T-helper 17 cell (primary cell): Measurements from ENCODE around the gene ZNF335. TPM values are rescaled to one million over a fixed set of nuclear protein-coding genes. Genes with fewer than 3 reads are reported as not detected.

Source experiments
- ATAC-seq: fragments of 150-1000 bp; cut with Tn5 transposase; 2 replicates; pipeline ENCODE4 v1.10.0; 2021; ENCODE audit warnings: mild to moderate bottlenecking, moderate library complexity
- DNase-seq, 3 donors: peaks; one replicate each; pipeline versions ENCODE4 v3.0.0 to v3.0.0-alpha.2; 2020 to 2021
- H3K9me3 ChIP-seq: one replicate; pipeline ENCODE4 v1.7.0; 2013; ENCODE audit warnings: low read length, mild to moderate bottlenecking; ENCODE audit not compliant: control insufficient read depth, poor library complexity, severe bottlenecking
- H3K27ac Mint-ChIP-seq: one replicate; pipeline ENCODE4 v1.8.0; 2022; ENCODE audit warnings: mild to moderate bottlenecking, moderate library complexity, mixed read lengths
- H3K27me3 Mint-ChIP-seq: one replicate; pipeline ENCODE4 v1.8.0; 2022; ENCODE audit warnings: mixed read lengths
- H3K36me3 Mint-ChIP-seq: one replicate; pipeline ENCODE4 v1.8.0; 2022; ENCODE audit warnings: low read depth, mixed read lengths
- H3K4me1 Mint-ChIP-seq: one replicate; pipeline ENCODE4 v1.8.0; 2022; ENCODE audit warnings: mild to moderate bottlenecking, mixed read lengths
- H3K4me3 Mint-ChIP-seq: one replicate; pipeline ENCODE4 v1.8.0; 2022; ENCODE audit warnings: mild to moderate bottlenecking, moderate library complexity, mixed read lengths
- total RNA-seq, 4 donors: library from RNA in 2 of 4; stranded (reverse) in 2 of 4; gene quantifications; one replicate each; pipeline ENCODE4 v1.2.3 and lab custom pipeline; 2022 to 2026

The ZNF335 gene
- total RNA-seq, 2 donors from 2014 or later, result 95.1 to 129 TPM

DNA sequence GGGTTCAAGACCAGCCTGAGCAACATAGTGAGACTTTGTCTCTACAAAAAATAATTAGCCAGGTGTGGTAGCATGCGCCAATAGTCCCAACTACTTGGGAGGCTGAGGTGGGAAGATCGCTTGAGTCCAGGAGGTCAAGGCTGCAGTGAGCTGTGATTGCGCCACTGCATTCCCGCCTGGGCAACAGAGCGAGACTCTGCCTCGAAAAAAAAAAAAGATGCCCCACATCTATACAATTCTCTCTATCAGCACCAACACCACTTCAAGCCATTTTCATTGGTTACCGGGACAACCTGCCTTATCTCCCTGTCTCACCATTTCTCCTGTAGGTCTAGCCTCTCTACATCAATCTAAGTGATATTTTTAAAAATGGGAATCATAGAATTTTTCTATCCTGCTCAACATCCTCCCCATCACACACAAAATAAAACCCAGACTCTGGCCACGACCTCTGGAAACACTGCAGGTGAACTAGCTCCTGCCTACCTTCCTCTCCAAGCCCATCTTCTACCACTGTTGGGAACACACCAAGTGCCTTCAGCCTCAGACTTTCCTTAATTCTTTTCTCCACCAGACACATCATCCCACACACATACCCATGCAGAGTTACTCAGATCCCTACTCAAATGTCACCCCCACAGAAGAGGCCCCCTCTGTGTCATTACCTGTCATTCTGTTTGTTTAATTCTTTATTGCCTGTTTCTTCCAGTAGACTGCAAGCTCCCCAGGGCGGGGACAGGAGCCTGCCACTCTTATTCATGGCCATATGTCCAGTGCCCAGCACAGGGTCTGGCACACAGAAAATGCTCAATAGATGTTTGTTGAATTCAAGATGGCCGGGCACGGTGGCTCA is 50.4 kb downstream of the ZNF335 start:
- ATAC-seq (no peak), DNase-seq (no peak)
- Mint-ChIP-seq H3K36me3 (peaks cover 5% of the 10 kb centered on the region), H3K4me3 (no peak overlapping the region), H3K27ac (peak overlapping the region; percentile 66), H3K4me1 (peaks cover 11% of the 10 kb centered on the region), H3K27me3 (peaks cover 29% of the 10 kb centered on the region)
- no peaks in the 10 kb centered on the region for H3K9me3 ChIP-seq

DNA sequence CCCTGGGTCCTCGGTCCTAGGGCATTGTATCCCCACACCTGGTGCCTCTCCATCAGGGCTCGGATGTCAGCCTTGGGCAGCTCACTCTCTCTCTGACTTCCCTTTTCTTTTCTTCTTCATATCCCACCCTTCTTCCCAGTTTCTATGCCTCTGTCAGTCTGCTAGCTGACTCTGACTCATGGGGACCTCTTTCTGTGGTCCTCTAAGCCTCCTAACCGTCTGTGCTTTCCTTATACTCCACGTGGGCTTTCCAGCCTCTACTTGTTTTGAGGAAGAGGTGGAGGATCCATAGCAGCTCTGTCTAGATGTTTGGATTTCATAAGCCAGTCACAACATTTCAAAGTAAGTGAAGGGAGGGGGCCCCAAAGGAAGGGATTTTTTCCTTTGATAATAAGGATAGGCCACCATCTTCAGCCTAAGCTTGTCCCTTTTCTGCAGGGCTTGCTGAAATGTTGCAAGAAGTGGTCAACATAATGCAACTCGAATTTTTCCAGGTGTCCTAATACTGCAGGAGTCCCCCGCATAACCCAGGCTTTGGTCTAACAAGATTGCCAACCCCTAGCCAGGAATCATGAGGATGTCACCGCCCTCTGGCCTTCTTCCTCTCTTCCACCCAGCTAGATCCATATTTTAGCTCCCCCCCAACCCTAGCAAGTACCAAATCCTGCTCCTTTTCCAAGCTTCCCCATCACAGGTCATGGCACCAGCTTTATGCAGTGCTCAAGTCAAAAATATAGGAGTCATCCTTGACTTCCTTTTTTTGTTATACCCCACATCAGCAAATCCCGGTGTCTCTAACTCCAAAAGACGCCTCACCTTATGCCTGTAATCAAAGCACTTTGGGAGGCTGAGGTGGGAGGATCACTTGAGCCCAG is 51.3 kb downstream of the ZNF335 start:
- no peak overlapping the region for H3K27ac Mint-ChIP-seq
- ATAC-seq (no peak), DNase-seq (no peak)
- no peak overlapping the region for H3K4me3 Mint-ChIP-seq
- peaks cover 5% of the 10 kb centered on the region for H3K36me3 Mint-ChIP-seq
- peaks cover 11% of the 10 kb centered on the region for H3K4me1 Mint-ChIP-seq
- no peaks in the 10 kb centered on the region for H3K9me3 ChIP-seq
- H3K27me3 Mint-ChIP-seq, result peaks cover 38% of the 10 kb centered on the region

DNA sequence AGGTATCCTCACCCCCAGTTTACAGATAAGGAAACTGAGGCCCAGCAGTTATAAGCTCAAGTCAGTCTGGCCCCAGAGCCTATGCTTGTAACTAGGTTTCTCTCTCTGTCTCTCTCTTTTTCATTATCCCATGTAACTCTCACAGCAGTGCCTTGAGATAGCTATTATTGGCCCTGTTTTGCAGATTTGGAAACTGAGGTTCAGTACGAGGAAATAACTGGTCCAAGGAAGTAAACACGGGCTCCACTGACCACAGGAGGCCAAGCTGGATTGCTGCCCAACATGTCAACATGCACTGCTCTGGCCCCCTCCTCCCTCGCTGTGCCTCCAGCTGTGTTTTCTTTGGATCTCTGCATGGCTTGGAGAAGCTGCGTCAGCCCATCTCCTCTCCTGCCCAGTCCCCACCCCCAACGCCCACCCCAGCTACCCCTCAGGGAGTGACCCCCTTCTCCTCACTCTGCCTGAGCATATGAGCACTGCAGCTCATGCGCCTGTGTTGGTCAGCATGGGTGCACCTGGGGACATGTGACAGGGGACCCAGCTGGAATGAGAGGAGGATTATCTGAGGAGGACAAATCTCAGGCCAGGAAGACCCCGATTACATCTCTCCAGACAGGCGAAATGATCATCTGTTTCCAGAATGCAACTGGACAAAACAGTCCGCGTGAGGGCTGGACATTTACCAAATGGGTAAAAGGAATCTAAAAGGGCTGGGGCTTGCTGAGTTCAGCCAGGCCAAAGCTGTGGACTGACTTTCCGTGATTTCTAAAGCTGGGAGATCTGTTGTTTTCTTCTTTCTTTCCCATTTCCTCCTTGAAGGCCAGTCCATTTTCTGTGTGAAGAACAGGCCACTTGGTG is 52.2 kb downstream of the ZNF335 start:
- peaks cover 5% of the 10 kb centered on the region for H3K36me3 Mint-ChIP-seq
- peaks cover 11% of the 10 kb centered on the region for H3K4me1 Mint-ChIP-seq
- H3K9me3 ChIP-seq, result no peaks in the 10 kb centered on the region
- H3K27me3 Mint-ChIP-seq, result peaks cover 38% of the 10 kb centered on the region
- no peak for DNase-seq
- no peak overlapping the region for H3K4me3 Mint-ChIP-seq
- no peak for ATAC-seq
- H3K27ac Mint-ChIP-seq, result no peak overlapping the region

- DNase-seq, result no peak
- Mint-ChIP-seq H3K4me3 (no peak overlapping the region), H3K27ac (no peak overlapping the region), H3K4me1 (peaks cover 5% of the 10 kb centered on the region), H3K36me3 (peaks cover 5% of the 10 kb centered on the region), H3K27me3 (peaks cover 47% of the 10 kb centered on the region)
- ATAC-seq, result no peak
- H3K9me3 ChIP-seq, result no peaks in the 10 kb centered on the region
These were observed 53.0 kb downstream of the ZNF335 start for GRCh38 chr20:45918779-45919537.

DNA sequence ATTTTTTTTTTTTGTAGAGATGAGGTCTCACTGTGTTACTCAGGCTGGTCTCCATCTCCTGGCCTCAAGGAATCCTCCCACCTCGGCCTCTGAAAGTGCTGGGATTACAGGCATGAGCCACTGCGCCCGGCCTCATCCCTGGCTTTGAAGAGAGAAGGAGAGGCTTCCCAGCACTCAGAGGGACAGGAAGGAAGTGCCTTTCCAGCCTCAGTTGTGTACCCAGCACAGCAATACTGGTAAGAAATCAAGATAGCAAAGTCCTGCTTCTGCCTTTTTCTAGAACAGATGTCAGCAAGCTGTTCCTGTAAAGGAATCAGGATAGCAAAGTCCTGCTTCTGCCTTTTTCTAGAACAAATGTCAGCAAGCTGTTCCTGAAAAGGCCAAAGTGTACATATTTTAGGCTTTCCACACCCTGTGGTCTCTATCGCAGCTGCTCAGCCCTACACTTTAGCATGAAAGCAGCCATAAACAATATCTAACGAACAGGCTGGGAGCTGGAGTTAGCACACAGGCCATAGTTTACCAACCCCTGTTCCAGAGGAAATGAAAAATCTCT is 53.7 kb downstream of the ZNF335 start:
- ATAC-seq (no peak), DNase-seq (no peak)
- H3K27ac Mint-ChIP-seq, result no peak overlapping the region
- H3K36me3 Mint-ChIP-seq, result peaks cover 5% of the 10 kb centered on the region
- no peaks in the 10 kb centered on the region for H3K9me3 ChIP-seq
- H3K4me1 Mint-ChIP-seq, result peaks cover 5% of the 10 kb centered on the region
- H3K27me3 Mint-ChIP-seq, result peaks cover 47% of the 10 kb centered on the region
- no peak overlapping the region for H3K4me3 Mint-ChIP-seq

- peaks cover 5% of the 10 kb centered on the region for H3K36me3 Mint-ChIP-seq
- H3K27me3 Mint-ChIP-seq, result peaks cover 47% of the 10 kb centered on the region
- no peak overlapping the region for H3K4me3 Mint-ChIP-seq
- DNase-seq (no peak), ATAC-seq (no peak)
- no peaks in the 10 kb centered on the region for H3K9me3 ChIP-seq
- peaks cover 5% of the 10 kb centered on the region for H3K4me1 Mint-ChIP-seq
- H3K27ac Mint-ChIP-seq, result no peak overlapping the region
These were observed 54.2 kb downstream of the ZNF335 start for GRCh38 chr20:45917790-45918141.

DNA sequence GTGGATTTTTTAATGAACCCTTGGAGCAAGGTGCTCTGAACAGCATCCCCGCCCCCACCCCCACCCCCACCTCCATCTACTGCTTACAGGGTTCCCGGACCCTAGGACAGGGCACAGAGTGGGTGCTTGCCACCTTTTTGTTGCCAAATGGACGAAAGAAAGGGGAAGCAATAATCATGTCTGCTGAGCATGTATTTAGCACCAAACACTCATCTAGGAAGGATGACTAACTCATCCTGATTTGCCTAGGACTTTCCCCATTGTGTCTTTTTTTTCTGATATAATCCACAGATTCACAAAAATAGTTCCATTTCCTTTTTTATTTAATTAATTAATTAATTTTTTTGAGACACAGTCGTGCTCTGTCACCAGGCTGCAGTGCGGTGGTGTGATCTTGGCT is 58.9 kb downstream of the ZNF335 start:
- Mint-ChIP-seq H3K27me3 (peaks cover 22% of the 10 kb centered on the region), H3K27ac (no peak overlapping the region), H3K4me3 (peak overlapping the region; percentile 45), H3K4me1 (peaks cover 10% of the 10 kb centered on the region), H3K36me3 (no peaks in the 10 kb centered on the region)
- ATAC-seq, result no peak
- no peaks in the 10 kb centered on the region for H3K9me3 ChIP-seq
- no peak for DNase-seq

- Mint-ChIP-seq H3K4me3 (no peak overlapping the region), H3K36me3 (no peaks in the 10 kb centered on the region), H3K4me1 (peaks cover 10% of the 10 kb centered on the region), H3K27me3 (peaks cover 18% of the 10 kb centered on the region), H3K27ac (no peak overlapping the region)
- DNase-seq, result no peak
- no peak for ATAC-seq
- H3K9me3 ChIP-seq, result no peaks in the 10 kb centered on the region
These were observed 59.7 kb downstream of the ZNF335 start for GRCh38 chr20:45912344-45912682.

- peak within 1 kb of the TSS; percentile 86 for H3K4me3 Mint-ChIP-seq
- peak; percentile 32 for ATAC-seq
These were observed 60.3 kb downstream of the ZNF335 start, which contains the start of gene PLTP for GRCh38 chr20:45911486-45912343. Gene PLTP (minus strand): TSS chr20:45912155. CDS start chr20:45911452, 703 bp downstream.

GRCh38 chr20:45910670-45911485 is 61.1 kb downstream of the ZNF335 start:
- peak overlapping the region; percentile 86 for H3K4me3 Mint-ChIP-seq
- peak overlapping the region; percentile 1 for H3K27ac Mint-ChIP-seq
- no peaks in the 10 kb centered on the region for H3K9me3 ChIP-seq
- ATAC-seq, result peak; percentile 91
- H3K4me1 Mint-ChIP-seq, result peaks cover 10% of the 10 kb centered on the region
- H3K36me3 Mint-ChIP-seq, result no peaks in the 10 kb centered on the region
- DNase-seq, result peak; percentile 71 to 82 (median 72)
- peaks cover 10% of the 10 kb centered on the region for H3K27me3 Mint-ChIP-seq

More at GRCh38 chr20:45911486-45912343, 60.3 kb downstream of the ZNF335 start, which contains the start of gene PLTP:
- Mint-ChIP-seq H3K36me3 (no peaks in the 10 kb centered on the region), H3K27me3 (peaks cover 18% of the 10 kb centered on the region), H3K27ac (peak within 1 kb of the TSS; percentile 1), H3K4me1 (peaks cover 10% of the 10 kb centered on the region)
- no peaks in the 10 kb centered on the region for H3K9me3 ChIP-seq
- DNase-seq, result peak in 1 of 3 donors; percentile 20
